ENCODE measurements around the gene CEBPA.

DNA sequence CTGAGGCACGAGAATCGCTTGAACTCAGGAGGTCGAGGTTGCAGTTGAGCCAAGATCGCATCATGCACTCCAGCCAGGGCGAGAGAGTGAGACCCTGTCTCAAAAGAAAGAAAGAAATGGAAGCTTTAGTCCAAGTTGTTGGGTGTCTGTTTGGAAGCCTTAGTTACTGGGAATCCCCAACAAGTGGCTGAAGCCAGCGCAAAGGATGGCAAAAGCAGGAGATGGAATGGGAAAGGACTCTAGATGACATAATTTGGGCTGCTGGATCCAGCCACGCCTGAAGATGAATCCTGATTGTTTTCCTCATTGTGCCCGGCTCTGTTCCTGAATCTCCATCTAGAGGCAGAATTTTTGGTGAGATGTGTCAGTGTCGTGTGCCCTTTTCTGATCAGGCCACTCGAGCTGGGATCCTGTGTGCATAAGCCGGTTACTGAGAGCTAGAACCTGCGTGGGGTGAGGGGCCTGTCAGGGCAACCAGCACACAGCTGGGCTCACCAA lies 18.1 kb downstream of the CEBPA start:
- no peak for TF ChIP-seq POLR2A (IDR thresholded peaks at IDR 0.05; ENCODE audit: low read depth, low read length)
- no peak for TF ChIP-seq SPI1 (IDR thresholded peaks at IDR 0.05; ENCODE audit: low read depth, low read length)
